D721Med (cell line): ENCODE measurements around the gene PIGT.

Experiments used
- DNase-seq: peaks from one replicate; pipeline ENCODE4 v3.0.0; 2011; ENCODE audit warnings: low spot score; ENCODE audit not compliant: insufficient read length
- FAIRE-seq: peaks from 2 replicates; lab custom pipeline; 2011; peaks lifted over from hg19 to GRCh38; lab: Jason Lieb, UNC
- TF ChIP-seq, protein P1 (sequence below): IDR thresholded peaks from 2 replicates; pipeline ENCODE4 v1.5.1; 2012; ENCODE audit warnings: mild to moderate bottlenecking, control low read depth; ENCODE audit not compliant: insufficient read depth; ENCODE audit errors: missing control alignments

PIGT gene

GRCh38 chr20:45441746-45442145 is 25.8 kb downstream of the PIGT start:
- DNase-seq (no peak), FAIRE-seq (no peak)
- TF ChIP-seq, protein P1, sequence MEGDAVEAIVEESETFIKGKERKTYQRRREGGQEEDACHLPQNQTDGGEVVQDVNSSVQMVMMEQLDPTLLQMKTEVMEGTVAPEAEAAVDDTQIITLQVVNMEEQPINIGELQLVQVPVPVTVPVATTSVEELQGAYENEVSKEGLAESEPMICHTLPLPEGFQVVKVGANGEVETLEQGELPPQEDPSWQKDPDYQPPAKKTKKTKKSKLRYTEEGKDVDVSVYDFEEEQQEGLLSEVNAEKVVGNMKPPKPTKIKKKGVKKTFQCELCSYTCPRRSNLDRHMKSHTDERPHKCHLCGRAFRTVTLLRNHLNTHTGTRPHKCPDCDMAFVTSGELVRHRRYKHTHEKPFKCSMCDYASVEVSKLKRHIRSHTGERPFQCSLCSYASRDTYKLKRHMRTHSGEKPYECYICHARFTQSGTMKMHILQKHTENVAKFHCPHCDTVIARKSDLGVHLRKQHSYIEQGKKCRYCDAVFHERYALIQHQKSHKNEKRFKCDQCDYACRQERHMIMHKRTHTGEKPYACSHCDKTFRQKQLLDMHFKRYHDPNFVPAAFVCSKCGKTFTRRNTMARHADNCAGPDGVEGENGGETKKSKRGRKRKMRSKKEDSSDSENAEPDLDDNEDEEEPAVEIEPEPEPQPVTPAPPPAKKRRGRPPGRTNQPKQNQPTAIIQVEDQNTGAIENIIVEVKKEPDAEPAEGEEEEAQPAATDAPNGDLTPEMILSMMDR: no peak

GRCh38 chr20:45444050-45444449 is 28.1 kb downstream of the PIGT start:
- TF ChIP-seq, protein P1: no peak
- DNase-seq (no peak), FAIRE-seq (no peak)

DNA sequence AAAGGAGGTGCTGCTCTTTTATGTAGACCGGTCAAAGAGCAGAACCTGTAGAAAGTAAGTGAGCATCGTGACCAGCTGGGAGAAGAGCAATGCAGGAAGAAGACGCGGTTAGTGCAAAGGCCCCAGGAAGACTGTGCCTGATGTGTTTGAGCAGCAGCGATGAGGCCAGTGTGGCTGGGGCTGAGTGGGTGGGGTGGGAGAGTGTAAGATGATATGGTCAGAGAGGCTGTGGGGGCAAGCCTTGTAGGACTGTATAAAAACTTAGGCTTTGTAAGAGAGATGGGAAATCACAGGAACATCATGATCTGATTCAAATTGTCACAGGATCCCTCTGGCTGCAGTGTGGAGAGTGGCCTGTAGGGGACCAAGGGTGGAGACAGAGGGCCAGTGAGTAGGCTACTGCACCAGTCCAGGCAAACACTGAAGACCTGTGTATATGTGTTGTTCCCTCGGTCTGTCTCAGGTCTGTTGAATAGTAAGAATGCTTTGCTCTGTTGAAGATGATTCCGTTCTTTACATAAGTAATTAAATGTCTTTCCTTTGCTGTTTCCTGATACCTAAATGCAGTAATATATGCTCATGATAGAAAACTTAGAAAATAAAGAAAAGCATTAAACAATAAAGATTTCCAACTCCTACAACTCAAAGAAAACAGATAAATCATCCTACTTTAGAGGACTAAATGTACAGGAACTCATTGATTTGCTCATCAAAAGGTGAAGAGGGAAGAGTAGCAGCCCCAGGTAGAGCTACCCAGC is 30.0 kb downstream of the PIGT start:
- TF ChIP-seq, protein P1: peak; percentile 14
- FAIRE-seq (no peak), DNase-seq (no peak)

DNA sequence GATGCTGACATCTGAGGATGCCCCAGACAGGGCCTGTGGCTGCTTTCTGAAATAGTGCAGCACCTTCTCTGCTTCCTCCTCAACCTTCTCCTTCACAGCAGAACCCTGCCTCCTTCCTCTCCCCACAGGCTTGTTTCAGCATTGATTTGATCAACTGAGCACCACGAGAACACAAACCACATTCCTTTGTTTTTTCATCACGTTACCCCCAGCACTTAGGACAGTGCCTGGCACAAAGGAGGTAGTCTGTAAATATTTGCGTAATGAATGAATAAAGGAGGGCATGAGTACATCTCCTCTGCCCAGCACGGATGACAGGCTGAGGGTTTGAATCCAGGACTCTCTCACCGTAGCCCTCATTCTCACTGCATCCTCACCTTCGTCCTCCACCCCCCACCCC is 32.3 kb downstream of the PIGT start:
- TF ChIP-seq, protein P1: no peak
- DNase-seq (no peak), FAIRE-seq (no peak)

GRCh38 chr20:45449528-45449927 is 33.6 kb downstream of the PIGT start:
- FAIRE-seq: no peak
- TF ChIP-seq, protein P1: no peak
- no peak for DNase-seq

GRCh38 chr20:45450097-45450818 is 34.3 kb downstream of the PIGT start:
- TF ChIP-seq, protein P1: peak; percentile 57
- FAIRE-seq (no peak), DNase-seq (no peak)

GRCh38 chr20:45452238-45452637 is 36.3 kb downstream of the PIGT start:
- TF ChIP-seq, protein P1: no peak
- FAIRE-seq (no peak), DNase-seq (no peak)
